Hepatocyte (in vitro differentiated cells): ENCODE results near the gene DHDDS.

Experiments used
- EZH2 ChIP-seq: fragments of 200-600 bp; sonication (generic); IDR thresholded peaks from 2 replicates; pipeline ENCODE4 v1.6.1; 2016; ENCODE audit warnings: antibody characterized with exemption, mild to moderate bottlenecking, borderline replicate concordance
- TF ChIP-seq, protein P1 (sequence below): fragments of 200-600 bp; sonication (generic); IDR thresholded peaks from 2 replicates; pipeline ENCODE4 v1.5.1; 2016; ENCODE audit warnings: antibody characterized with exemption, mild to moderate bottlenecking; ENCODE audit not compliant: poor library complexity

DNA sequence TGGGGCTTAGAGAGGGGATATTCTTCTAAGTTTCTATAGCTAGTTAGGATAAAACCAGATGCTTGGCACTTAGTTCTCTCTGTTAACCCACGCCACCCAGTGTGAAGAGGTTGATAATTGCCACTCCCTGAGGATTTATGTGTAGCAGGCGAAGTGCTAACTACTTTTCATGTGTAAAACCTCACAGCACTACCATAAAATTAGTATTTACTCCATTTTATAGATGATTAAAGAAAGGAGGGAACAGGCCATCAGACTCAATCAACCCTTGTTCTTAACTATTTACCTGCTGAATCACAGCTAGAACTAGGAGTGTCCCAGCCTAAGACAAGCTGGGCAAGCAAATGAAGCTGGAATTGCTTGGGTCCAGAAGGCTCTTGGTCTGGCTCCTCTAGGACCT lies 12.6 kb upstream of the DHDDS start:
- TF ChIP-seq, protein P1, sequence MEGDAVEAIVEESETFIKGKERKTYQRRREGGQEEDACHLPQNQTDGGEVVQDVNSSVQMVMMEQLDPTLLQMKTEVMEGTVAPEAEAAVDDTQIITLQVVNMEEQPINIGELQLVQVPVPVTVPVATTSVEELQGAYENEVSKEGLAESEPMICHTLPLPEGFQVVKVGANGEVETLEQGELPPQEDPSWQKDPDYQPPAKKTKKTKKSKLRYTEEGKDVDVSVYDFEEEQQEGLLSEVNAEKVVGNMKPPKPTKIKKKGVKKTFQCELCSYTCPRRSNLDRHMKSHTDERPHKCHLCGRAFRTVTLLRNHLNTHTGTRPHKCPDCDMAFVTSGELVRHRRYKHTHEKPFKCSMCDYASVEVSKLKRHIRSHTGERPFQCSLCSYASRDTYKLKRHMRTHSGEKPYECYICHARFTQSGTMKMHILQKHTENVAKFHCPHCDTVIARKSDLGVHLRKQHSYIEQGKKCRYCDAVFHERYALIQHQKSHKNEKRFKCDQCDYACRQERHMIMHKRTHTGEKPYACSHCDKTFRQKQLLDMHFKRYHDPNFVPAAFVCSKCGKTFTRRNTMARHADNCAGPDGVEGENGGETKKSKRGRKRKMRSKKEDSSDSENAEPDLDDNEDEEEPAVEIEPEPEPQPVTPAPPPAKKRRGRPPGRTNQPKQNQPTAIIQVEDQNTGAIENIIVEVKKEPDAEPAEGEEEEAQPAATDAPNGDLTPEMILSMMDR: no peak
- no peak for TF ChIP-seq EZH2
